NCI-H460 (cell line): Measurements from ENCODE around the gene SEMA3C. TPM values are rescaled to one million over a fixed set of nuclear protein-coding genes. Genes with fewer than 3 reads are reported as not detected.

Experiments
- DNase-seq: peaks from one replicate; pipeline ENCODE4 v3.0.0-alpha.2; 2016; ENCODE audit warnings: low read depth; ENCODE audit errors: extremely low read depth
- total RNA-seq: library from RNA; depleted of rRNA; stranded (reverse); fragments of >200 nt; shearing (Covaris generic); gene quantifications from 2 replicates; pipeline ENCODE4 v1.2.3, GENCODE V29; 2014

Gene SEMA3C
- total RNA-seq, 1 experiment from 2014 or later: 8.2 TPM

- DNase-seq: no peak
Measured at GRCh38 chr7:80829527-80829926, 89.3 kb downstream of the SEMA3C start.

- DNase-seq: no peak
Measured at GRCh38 chr7:80827239-80827633, 91.6 kb downstream of the SEMA3C start.

- DNase-seq: no peak
Measured at GRCh38 chr7:80826520-80827238, 92.2 kb downstream of the SEMA3C start.

- no peak for DNase-seq
Measured at GRCh38 chr7:80825499-80825898, 93.4 kb downstream of the SEMA3C start.

GRCh38 chr7:80824253-80824652 lies 94.6 kb downstream of the SEMA3C start:
- DNase-seq: no peak

- no peak for DNase-seq
Measured at GRCh38 chr7:80823057-80823456, 95.8 kb downstream of the SEMA3C start.

GRCh38 chr7:80821771-80822319 lies 97.0 kb downstream of the SEMA3C start:
- no peak for DNase-seq

GRCh38 chr7:80819503-80819902 lies 99.3 kb downstream of the SEMA3C start:
- DNase-seq: no peak

- peak; percentile 7 for DNase-seq
Measured at GRCh38 chr7:80818181-80818580, 100.7 kb downstream of the SEMA3C start.

- no peak for DNase-seq
Measured at GRCh38 chr7:80816806-80817205, 102.0 kb downstream of the SEMA3C start.

- DNase-seq: no peak
Measured at GRCh38 chr7:80815733-80816132, 103.1 kb downstream of the SEMA3C start.

GRCh38 chr7:80809545-80809944 lies 109.3 kb downstream of the SEMA3C start:
- DNase-seq: no peak

GRCh38 chr7:80807166-80807900 lies 111.5 kb downstream of the SEMA3C start:
- DNase-seq: no peak

- no peak for DNase-seq
Measured at GRCh38 chr7:80806663-80807062, 112.2 kb downstream of the SEMA3C start.

- no peak for DNase-seq
Measured at GRCh38 chr7:80804589-80804988, 114.3 kb downstream of the SEMA3C start.

GRCh38 chr7:80802527-80802926 lies 116.3 kb downstream of the SEMA3C start:
- DNase-seq: no peak

GRCh38 chr7:80794631-80795573 lies 123.9 kb downstream of the SEMA3C start:
- DNase-seq: no peak

- DNase-seq: no peak
Measured at GRCh38 chr7:80791509-80791929, 127.3 kb downstream of the SEMA3C start.

GRCh38 chr7:80790877-80791276 lies 128.0 kb downstream of the SEMA3C start:
- DNase-seq: no peak

GRCh38 chr7:80787721-80788120 lies 131.1 kb downstream of the SEMA3C start:
- no peak for DNase-seq
